GM21390 (cell line): Measurements from ENCODE around the gene KRT85.

ENCODE experiments used
- ATAC-seq: cut with Tn5 transposase; IDR thresholded peaks from one replicate; pipeline ENCODE4 v1.9.1; 2021; ENCODE audit not compliant: unreplicated experiment

Gene KRT85

DNA sequence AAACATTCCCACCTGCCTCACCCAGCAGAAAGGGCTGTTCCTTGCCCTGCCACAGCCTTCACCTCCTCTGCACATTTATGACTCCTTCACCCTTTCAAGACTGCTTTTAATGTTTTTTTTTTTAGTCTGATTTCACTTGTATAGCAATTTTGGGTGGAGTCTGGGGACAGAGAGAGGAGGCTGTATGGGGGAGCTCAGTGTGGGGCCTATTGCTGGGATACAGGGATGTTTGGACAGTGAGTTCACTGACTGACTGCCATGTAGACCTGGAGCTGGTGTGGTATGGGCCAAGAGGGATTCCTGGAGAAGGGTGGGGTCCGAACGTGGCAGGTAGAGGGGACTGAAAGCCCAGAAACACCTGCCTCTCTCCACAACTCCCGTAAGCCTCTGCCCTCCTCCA, 1.9 kb upstream of the KRT85 start:
- no peak for ATAC-seq

DNA sequence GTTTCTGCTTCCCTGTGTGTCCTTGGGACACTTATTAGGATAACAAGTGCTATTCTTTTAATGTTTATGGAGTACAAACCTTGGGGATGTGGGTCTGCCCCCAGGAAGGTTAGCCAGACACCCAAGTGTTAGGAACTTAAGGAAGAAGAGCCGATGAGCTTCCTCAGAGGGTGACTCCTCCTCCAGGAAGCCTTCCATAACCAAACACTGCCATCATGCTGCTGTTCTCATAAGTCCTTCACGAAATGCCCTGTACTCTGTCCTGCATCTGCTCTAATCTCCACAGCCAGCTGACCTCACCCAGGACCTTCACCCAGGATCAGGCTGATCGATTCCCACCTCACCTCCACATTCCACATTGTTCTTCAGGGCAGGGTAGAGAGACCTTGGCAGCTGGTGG, 1.2 kb upstream of the KRT85 start:
- ATAC-seq = no peak

DNA sequence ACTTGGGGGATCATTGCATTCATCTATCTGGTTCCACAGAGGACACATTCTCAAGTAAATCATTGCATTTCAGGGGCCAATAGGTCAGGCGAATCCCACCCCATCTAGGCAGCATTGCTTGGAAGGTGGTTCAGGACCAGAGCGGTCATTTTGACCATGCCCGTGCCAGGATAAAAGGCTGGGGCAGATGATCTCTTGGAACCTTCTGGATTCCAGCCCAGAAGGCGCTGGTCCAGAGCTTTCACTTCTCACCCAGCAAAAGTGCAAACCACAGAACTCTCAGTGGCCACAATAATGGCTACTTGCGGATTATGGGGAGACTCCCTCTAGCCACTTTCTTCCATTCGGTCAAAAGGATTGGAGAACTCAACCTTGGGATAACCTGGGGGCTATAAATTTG, 595 bp upstream of the KRT85 start:
- ATAC-seq = no peak

DNA sequence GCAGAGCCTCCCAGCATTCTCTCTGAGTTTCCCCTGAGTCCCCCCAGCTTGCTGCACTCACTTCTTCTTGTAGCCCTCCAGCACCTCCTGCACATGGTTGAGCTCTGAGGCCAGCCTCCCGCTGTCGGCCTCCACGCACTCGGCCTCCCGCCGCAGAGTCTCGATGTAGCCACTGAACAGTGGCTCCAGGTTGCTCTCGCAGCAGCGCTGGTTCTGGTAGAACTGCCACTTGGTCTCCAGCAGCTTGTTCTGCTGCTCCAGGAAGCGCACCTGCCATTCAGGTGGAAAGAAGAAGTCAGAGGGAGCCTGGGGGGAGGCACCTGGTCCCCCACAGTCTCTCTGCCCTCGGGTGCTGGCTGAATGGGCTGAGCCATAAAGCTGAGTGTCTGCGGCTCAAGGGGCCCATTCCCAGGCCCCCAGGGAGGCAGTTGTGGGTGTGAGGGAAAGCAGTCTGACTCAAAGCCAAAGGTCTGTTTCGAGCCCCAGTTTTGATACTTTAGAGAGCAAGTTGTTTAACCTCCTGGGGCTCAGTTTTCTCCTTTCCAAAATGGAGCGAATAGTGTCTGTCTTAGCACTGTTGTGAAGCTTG, 2.3 kb downstream of the KRT85 start:
- ATAC-seq = no peak

DNA sequence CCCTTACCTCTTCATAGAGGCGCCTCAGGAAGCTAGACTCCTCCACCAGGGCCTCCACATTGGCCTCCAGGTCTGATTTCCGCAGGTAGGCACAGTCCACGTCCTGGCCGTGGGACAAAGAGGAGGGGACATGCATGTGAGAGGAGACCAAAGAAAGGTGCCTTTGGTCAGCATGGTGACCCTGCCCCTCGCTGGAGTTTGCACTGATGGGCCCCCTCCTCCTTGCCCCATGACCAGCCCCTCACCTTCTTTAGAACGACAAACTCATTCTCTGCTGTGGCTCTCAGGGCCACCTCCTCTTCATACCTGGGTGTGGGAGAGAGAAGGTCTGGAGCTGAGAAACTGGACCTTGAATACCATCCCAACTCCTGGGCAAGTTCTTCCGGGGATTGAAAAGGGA, 3.2 kb downstream of the KRT85 start:
- ATAC-seq = no peak

DNA sequence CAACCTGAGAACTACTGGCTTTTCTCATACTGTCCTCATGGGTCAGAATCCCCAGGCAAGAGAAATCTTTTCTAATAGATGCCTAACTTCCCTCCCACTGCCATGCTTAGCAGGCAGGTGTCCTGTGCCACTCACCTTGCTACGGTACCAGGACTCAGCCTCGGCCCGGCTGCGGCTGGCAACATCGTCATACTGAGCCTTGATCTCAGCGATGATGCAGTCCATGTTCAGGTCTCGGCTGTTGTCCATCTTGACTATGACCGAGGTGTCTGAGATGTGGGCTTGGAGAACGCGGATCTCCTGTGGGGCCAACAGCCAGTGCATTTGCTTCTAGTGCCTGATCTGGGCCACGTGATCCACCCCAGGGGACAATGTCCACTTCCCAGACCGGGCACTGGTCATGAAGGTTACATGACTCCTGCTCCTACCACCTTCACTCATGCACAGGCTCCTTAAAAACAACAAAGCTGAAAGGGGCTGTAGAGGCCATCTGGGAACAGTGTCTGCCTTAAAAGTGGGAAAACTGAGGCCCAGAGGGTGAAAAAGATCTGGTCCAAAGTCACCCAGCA, 4.1 kb downstream of the KRT85 start:
- no peak for ATAC-seq

DNA sequence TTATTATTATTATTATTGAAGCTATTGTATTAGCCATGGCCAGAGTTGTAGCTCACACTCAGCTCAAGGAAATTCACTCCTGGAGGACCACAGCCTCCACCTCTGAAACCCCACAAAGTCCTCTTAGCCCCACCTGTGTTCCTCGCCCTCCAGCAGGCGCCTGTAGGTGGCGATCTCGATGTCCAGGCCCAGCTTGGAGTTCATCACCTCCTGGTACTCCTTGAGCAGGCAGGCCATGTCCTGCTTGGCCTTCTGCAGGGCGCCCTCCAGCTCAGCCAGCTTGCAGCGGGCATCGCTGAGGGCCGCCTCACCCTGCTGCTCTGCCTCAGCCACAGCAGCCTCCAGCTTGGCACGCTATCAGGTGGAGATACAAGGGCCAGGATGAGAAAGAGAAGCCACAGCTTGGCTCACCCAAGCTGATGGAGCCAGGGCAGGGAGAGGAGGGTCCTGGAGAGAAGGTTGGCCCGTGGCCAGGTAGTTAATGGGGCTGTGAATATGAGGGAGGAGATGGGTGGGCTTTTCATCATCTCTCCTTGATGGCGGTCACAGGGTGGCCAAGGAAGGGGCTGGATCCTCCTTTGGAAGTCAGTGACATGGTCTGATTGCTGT, 5.1 kb downstream of the KRT85 start:
- no peak for ATAC-seq

DNA sequence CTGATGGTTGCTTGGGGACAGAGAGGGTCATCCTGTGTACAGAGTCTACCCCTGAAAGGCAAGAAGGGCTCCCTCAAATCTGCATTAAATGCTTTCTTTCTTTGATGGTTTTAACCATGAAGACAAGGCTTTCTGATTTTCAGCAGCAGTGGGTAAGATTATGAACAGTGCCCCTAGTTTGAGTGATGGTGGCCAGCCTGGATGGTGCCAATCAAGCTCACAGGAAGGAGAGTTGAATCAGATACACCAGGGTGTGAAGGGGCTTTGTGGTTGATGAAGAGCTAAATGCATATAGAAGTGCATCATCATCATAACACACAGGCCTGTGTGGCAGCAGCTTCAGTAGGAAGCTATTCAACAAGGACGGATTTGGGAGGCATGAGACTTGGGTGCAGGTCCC, 5.7 kb downstream of the KRT85 start:
- no peak for ATAC-seq

- no peak for ATAC-seq
Measured at GRCh38 chr12:52360663-52361271, 6.5 kb downstream of the KRT85 start.

GRCh38 chr12:52360106-52360662, 7.1 kb downstream of the KRT85 start:
- no peak for ATAC-seq

DNA sequence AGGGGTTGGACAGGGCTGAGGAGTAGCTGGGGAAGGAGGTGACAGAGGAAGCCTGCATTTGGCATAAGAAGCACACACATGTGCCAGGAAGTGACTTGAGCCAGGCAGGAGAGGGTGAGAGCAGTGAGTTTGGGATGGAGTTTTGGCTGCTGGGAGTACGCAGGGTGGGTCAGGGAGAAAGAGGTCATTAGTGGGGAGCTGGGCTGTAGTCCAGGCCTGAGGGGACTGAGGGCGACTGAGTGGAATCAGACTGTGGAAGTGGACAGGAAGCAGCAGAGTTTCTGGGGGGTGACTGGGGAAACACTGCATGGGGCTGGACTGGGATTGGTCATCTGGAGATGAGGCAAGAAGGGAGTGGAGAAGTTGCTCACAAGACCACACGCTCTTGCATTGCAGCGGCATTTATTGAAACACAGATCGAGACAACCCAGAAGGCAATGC, 7.6 kb downstream of the KRT85 start:
- ATAC-seq = no peak

DNA sequence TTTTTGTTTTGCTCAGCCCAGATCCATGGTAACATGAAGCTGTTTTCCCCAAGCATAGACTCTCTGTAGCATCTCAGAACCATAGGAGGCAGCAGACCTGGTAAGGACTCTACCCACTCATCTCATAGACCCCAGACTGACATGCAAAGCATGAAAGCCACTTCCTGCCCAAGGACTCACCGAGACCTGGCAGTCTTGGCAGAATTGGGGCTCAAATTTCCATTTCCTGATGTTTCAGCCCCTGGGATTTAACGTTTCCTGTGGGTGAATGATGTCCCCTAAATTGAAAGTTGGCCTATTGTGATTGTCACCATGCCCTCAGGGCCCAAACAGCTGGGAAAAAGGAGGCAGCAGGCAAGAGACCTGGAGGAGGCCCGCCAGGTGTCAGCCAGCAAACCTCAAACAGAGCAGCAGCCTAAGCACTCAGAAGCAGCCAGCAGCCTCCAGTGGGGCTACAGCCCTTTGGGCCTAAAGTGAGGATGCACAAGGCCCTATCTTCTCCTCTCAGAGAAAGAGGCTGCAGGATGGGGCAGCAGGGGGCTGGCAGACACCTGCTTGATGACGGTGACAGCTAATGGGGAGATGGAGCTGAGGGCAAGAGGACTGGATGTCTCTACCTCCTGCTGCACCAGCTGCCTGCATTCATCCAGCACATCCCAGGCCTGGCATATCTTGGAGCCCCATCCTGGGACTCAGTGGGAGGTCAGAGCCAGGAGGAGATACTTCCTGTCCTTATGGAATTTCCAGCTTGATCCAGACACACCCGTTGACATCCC, 8.5 kb downstream of the KRT85 start:
- peak; percentile 96 for ATAC-seq

- no peak for ATAC-seq
Measured at GRCh38 chr12:52356762-52357580, 10.3 kb downstream of the KRT85 start.

DNA sequence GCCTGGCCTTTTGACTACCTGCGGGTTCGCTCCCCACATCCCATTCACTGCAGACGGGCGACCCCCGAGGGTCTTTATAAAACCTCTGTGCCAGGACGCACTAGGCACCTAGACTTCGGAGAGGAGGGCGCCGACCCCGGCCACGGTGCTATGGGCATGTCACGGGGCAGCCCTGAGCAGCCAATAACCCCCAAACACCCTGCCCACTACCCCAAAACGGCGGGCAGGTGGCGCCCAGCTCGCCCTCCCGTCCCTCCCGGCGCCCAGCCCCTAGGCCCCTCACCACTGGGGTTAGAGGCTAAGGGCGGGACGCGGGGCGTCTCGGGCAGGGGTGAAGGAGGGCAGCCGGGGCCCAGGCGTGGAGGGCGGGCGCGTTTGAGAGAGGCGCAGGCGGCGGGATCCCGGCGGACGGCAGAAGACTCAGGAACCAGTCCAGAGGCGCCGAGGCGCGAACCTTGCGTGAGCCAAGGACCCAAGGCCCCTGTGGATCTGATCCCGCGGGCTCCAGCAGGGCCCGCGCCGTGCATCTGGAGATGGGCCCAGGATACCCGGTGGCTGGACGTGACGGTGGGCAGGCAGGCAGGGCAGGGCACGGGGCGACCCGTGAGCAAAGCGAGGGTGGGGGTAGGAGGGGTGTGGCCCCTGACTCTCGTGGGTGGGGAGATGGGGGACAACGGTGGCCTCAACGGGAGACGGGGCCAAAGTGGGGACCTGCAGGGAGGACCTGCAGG, 11.1 kb downstream of the KRT85 start:
- ATAC-seq = no peak

DNA sequence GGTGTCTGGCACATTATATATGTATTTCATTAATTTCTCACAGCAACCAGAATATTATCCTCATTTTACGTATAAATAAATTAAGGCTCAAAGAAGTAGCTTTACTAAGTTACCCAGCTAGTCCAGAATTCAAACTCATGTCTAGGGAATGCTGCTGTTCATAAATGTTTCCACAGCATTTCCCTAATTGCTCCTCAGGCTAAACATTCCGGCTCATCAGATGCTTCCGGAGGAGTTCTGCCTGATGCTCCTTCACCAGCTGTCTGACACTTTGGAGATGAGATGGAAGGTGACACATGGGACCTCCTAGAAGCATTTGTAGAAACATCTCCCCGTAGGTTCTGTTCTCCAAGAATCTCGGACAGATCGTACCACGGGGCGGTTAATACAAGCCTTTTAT, 12.1 kb downstream of the KRT85 start:
- ATAC-seq = no peak

DNA sequence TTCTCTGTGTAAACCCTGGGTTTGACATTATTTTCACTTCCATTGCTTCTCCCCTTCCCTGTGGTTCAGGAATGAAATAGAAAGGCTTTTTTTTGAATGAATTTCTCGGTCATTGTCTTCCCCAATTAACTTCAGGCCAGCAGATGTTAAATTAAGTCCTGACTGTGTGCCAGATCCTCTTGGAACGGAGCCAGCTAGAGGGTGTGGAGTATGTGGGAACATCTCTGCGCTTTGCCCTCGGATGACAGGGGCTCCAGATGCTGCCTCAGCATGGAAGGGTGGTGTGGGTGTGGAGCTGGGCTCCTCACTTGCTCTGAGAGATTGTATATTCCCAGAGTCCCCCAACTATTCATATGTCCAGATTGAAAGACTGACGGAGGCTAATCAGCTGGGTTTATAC, 13.1 kb downstream of the KRT85 start:
- ATAC-seq = no peak

GRCh38 chr12:52353766-52354165, 13.5 kb downstream of the KRT85 start:
- ATAC-seq = no peak

DNA sequence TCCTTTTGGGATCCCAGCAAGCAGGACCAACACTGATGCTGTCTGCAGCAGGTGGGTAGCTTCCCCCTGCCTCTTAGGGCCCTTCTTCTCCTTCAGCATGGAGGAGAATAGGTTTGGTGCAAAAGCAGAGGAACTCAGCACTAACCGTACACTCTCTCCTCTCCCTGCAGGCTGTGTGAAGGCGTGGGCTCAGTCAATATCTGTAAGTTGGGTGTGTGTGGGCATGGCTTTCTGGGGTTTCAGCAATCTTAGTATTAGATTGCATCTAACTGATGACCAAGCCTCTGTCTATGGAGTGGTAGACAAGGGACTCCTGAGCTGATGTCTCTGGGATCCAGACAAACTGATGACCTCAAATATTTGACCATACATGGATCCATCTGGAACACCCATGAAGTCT, 14.3 kb downstream of the KRT85 start:
- ATAC-seq = no peak

- ATAC-seq = no peak
Measured at GRCh38 chr12:52351196-52352059, 15.9 kb downstream of the KRT85 start.
